Measurements from ENCODE around the gene HOXB3. TPM values are rescaled to one million over a fixed set of nuclear protein-coding genes. Genes with fewer than 3 reads are reported as not detected.

Gene HOXB3
- total and polyA plus RNA-seq, 8 donors = 1.1 to 5.6 (median 2.0) TPM

DNA sequence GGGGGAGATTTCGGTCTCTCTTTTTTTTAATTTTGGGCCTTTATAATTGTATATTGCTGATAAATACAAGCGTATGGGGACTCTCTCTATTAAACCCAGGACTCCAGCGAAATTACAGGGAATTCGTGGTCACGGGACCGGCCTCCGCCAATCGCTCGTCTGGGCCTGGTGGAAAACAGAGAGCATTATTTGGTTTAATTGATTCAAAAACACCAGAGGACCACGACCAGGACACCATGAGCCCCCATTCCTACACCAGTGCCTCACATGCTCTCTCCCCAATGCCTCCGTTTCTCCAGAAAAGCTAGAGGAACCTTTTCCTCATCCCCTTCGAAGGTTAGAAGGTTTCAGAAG, 45.0 kb downstream of the HOXB3 start, which contains the start of gene HOXB2:
Gene HOXB2 (minus strand): TSS at position 88 of the 354 bp plus-strand sequence. CDS start 198 bp downstream, outside the sequence.
- Histone ChIP-seq H3K4me3 (peak within 1 kb of the TSS; percentile 23 to 54 (median 32)), H3K4me1 (no peaks in the 10 kb centered on the region), H3K9me3 (no peaks in the 10 kb centered on the region), H3K27ac (peak within 1 kb of the TSS in 2 of 4 donors; percentile 69 to 72), H3K27me3 (peaks cover 0 to 37% (median 2%) of the 10 kb centered on the region in 4 donors), H3K36me3 (no peaks in the 10 kb centered on the region)
- WGBS, 2 donors = 48 to 55% methylated on average over 12 of the region's 12 CpGs
- intact Hi-C loops (cut with DNase I) = no loop called here
- ATAC-seq (no peak), DNase-seq (no peak), FAIRE-seq (no peak)
- TF ChIP-seq, protein P1, sequence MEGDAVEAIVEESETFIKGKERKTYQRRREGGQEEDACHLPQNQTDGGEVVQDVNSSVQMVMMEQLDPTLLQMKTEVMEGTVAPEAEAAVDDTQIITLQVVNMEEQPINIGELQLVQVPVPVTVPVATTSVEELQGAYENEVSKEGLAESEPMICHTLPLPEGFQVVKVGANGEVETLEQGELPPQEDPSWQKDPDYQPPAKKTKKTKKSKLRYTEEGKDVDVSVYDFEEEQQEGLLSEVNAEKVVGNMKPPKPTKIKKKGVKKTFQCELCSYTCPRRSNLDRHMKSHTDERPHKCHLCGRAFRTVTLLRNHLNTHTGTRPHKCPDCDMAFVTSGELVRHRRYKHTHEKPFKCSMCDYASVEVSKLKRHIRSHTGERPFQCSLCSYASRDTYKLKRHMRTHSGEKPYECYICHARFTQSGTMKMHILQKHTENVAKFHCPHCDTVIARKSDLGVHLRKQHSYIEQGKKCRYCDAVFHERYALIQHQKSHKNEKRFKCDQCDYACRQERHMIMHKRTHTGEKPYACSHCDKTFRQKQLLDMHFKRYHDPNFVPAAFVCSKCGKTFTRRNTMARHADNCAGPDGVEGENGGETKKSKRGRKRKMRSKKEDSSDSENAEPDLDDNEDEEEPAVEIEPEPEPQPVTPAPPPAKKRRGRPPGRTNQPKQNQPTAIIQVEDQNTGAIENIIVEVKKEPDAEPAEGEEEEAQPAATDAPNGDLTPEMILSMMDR (IDR thresholded peaks at IDR 0.05) = no peak

DNA sequence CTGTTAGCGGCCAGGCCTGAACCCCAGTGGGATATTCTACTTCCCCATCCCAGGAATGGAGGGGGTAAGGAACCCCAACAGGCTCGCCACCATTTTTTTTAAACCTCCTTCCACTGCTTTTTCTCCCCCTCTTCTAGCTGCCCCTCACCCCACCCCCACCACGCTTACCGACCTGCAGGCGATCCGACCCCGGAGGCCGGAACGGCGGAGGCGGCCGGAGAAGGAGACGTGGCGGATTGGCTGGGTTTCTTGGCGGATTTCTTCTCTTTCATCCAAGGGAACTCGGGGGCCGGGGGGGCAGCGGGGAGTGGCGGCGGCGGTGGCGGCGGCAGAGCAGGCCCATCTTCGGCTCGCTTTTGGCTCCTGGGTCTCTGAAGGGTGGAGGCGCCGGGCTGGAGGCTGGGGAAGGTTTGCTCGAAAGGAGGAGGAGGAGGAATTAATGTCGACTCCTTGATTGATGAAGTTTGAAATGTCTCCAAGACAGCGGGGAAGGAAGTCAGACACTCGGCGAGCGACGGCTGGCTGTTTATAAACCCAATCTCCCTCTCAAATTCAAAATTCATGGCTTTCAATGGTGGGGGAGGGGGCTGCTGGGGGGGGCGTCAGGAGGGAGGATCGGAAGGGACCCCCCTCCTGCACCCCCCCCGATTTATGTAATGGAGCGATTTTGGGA, 45.6 kb downstream of the HOXB3 start:
- peaks cover 0 to 32% (median 2%) of the 10 kb centered on the region in 4 donors for H3K27me3 ChIP-seq
- DNase-seq (peak; percentile 33 to 63 (median 48)), ATAC-seq (peak in 3 of 4 donors; percentile 37 to 46 (median 41)), FAIRE-seq (no peak)
- H3K4me3 ChIP-seq = peak overlapping the region in 2 of 4 donors; percentile 35 to 54
- peak overlapping the region in 2 of 4 donors; percentile 69 to 72 for H3K27ac ChIP-seq
- H3K36me3 ChIP-seq = no peaks in the 10 kb centered on the region
- TF ChIP-seq, protein P1 (IDR thresholded peaks at IDR 0.05) = no peak
- 15% methylated on average over 29 to 38 of the region's 38 CpGs for WGBS, 2 donors
- no peaks in the 10 kb centered on the region for H3K4me1 ChIP-seq
- H3K9me3 ChIP-seq = no peaks in the 10 kb centered on the region
- intact Hi-C loops (cut with DNase I) = no loop called here

DNA sequence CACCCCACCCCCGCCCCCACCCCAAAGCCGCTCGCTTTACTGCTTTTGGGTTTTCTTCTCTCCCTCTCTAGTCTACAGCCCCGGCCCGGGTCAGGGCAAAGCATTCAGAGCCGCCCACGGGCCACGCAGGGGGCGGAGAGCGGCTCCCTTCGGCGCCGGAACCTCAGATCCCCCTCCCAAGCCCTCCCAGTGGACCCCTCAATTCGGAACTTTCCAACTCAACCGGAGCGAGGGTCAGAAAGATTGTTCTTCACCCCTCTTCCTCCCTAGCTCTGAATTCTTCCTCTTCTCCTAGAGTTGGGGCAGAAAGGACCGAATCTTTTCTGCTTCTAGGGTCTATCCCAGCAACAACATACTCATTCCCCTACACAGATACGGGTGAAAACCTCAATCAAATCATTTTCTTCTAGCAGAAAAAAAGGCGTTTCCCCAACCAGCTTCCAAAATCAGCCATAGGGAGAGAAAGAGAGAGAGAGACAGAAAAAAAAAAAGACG, 46.1 kb downstream of the HOXB3 start:
- TF ChIP-seq, protein P1 (IDR thresholded peaks at IDR 0.05) = no peak
- DNase-seq (no peak), FAIRE-seq (no peak), ATAC-seq (peak in 3 of 4 donors; percentile 16 to 20 (median 17))
- Histone ChIP-seq H3K4me3 (peak overlapping the region; percentile 23 to 54 (median 32)), H3K27ac (peak overlapping the region in 2 of 4 donors; percentile 69 to 72), H3K27me3 (peaks cover 0 to 32% (median 2%) of the 10 kb centered on the region in 4 donors), H3K4me1 (no peaks in the 10 kb centered on the region), H3K9me3 (no peaks in the 10 kb centered on the region), H3K36me3 (no peaks in the 10 kb centered on the region)
- intact Hi-C loops (cut with DNase I) = no loop called here
- 10 to 12% methylated on average over 19 to 20 of the region's 20 CpGs for WGBS, 2 donors

DNA sequence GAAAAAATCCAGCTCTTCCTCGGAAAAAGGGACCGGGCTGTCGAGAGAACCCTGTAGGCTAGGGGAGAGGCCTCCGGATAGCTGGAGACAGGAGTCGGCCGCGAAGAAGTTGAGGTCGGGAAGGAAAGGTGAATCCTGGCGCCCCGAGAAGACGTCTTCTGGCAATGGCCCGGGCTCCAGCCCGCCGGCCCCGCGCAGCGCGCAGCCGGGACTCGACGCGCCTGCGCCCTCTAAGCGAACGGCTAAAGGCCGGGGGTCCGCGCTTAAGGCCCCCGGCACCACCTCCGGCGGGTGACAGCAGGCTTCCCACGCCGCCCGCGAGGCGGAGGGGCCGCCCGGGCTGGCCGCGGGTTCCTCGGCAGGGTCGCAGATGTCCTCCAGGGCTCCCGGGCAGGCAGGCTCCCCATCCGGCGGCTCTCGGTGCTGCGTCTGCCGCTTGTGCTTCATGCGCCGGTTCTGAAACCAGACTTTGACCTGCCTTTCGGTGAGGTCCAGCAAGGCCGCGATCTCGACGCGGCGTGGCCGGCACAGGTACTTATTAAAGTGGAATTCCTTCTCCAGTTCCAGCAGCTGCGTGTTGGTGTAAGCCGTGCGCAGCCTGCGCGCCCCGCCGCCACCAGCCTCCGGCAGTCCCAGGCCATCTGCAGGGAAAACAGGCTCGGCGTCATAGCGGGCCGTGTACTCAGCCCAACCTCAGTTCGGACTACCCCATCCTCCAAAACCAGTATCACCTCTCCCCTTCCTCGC, 46.8 kb downstream of the HOXB3 start:
- no peaks in the 10 kb centered on the region for H3K36me3 ChIP-seq
- TF ChIP-seq, protein P1 (IDR thresholded peaks at IDR 0.05) = no peak
- intact Hi-C loops (cut with DNase I) = no loop called here
- peaks cover 0 to 32% (median 2%) of the 10 kb centered on the region in 4 donors for H3K27me3 ChIP-seq
- no peaks in the 10 kb centered on the region for H3K9me3 ChIP-seq
- H3K4me1 ChIP-seq = no peaks in the 10 kb centered on the region
- FAIRE-seq (no peak), ATAC-seq (peak; percentile 44 to 54 (median 46)), DNase-seq (peak in 2 of 6 donors; percentile 72 to 73)
- peak overlapping the region; percentile 23 to 54 (median 32) for H3K4me3 ChIP-seq
- 2 to 3% methylated on average over 64 to 72 of the region's 72 CpGs for WGBS, 2 donors
- peak overlapping the region in 2 of 4 donors; percentile 69 to 72 for H3K27ac ChIP-seq

Measured in pancreas (tissue), 10 donors.